Stimulated activated CD8-positive, alpha-beta memory T cell treated with anti-CD3 and anti-CD28 coated beads, Interleukin-4, amount 100 ng/mL, for 48 hours (primary cell): ENCODE measurements around the gene ZSCAN21.
A peak's percentile ranks its signal among the peaks of the same experiment; 100 is the strongest.
"Not testable (repeated sequence)": the region's sequence is repeated elsewhere in the genome, so short reads cannot be mapped to it uniquely, and the experiment has no call there.

ENCODE experiments used
- DNase-seq: peaks from one replicate; pipeline ENCODE4 v3.0.0-alpha.2; 2020

ZSCAN21 gene

DNA sequence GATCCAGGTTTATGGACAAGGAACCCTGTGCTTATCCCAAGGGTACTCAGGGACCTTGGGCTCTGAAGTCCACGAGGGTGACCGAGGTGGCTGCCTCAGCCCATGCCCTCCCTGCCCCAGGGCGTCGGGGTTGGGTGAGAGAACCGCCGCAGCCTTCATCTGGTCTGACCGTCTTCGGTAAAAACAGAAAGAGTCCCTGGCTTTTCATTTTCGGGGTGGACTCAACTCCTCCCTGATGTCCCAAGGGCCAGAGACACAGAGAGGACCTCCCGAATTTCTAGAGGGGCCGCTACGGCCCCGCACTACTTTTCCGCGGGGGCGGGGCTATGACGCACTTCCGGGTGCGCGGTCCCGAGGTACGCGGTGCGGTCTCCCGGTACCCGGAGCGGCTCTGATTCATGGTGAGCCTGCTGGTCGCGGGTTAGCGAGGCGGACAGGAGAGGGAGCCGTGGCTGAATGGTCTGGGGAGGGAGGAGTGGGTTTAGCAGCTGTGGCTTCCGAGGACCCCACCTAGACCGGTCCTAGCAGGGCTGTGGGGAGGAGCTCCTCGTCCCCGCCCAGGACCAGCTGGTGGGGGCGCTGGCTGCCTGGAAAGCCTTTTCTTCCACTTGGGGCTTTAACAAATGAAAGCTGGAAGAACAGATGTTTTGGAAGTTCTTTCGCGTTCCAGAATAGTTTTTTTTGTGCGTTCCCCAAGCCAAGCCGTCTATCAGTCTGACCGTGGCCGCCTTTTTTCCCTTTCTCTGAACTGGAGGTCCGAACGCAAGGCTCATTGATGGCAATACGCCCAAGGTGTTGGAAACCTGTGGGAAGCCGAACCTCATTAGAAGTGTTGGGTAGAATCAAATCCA lies at the start of gene ZSCAN21:
ZSCAN21 (plus strand) TSS at position 334 of the 851 bp plus-strand sequence. CDS start 7,233 bp downstream, outside the sequence.
- peak; percentile 91 for DNase-seq

DNA sequence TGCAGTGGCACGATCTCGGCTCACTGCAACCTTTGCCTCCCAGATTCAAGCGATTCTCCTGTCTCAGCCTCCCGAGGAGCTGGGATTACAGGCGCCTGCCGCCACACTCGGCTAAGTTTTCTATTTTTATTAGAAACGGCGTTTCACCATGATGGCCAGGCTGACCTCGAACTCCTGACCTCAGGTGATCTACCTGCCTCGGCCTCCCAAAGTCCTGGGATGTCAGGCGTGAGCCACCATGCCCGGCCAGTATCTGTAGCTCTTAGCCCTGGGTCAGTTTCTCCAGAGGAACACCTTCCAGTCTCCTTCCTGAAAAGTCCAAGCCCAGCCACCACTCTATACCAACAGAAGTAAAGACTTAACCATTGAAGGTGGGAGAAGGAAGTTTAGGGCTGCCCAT lies 49.3 kb upstream of the ZSCAN21 start:
- DNase-seq, result no peak

DNA sequence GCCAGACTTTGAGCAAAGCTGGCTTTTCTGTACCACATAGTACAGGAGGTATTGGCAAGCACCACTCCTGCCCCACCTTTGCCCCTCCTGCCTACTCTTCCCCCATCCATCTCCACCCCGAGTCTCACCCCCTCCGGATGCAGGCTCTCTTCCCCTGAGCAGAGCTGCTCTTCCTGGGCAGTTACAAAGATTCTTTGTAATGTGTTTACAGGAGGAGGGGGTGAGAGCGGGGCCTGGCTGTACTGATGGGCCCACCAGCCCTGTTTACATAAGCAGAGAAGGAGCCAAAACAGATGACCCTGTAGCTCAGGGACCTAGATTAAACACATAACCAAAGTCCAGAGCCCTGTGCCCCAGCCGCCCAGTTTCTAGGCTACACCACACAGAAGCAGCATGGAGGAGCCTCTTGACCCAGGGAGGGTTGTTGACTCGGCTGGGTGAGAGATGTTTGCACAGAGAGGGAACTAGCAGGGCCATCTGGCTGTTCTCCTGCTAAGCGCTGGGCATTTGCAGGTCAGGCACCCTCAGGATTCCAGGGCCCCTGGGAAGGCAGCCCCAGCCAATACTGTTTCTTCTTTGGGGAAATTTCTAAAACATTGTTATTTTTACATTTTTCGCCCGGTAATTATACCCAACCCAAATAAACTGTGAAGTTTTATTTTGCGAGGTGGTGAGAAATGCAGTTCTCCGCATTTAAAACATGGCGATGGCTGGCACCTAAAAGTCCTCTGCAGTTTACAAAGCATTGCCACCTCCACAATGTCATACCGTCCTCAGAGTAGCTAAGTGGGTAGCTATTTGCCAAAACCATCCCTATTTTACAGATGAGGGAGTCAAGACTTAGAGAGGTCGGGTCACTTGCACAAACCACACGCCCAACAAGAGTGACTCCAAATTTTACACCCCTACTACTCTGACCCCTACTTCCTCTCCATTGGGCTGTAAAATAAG lies 45.6 kb upstream of the ZSCAN21 start:
- DNase-seq, result no peak

DNA sequence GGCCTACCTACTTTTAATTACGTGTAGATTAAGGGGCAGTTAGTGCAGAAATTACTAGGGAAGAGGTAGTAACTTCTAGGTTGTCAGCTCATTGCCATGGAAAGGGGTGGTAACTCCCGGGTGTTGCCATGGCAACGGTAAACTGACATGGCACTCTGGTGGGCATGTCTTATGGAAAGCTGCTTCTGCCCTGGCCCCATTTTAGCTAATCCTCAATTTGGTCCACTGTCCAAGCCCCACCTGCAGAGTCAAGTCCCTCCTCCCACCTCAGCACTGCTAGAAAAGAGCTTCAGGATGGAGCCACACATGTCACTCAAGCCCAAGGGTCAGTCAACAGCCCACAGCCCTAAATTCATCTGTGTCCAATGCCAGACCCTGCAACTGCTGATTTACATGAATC lies 41.7 kb upstream of the ZSCAN21 start:
- no peak for DNase-seq

DNA sequence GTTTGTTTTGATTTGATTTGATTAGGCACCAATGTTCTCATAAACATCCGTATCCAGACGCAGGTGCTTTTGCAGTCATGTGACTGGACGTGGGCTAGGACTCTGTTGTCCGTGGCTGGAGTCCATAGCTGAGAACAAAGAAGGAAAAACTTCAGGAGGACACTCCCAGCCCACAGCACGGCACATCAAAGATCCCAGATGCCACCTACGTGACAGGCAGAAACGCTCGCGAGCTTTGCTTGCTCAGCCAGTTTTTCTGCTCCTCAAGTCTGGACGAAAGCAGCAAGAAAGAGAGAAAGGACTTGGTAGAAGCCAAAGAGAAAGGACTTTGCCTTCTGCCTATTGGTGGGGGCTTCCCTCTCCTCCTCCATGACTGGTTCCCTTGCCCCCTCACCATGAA lies 41.0 kb upstream of the ZSCAN21 start:
- no peak for DNase-seq

DNA sequence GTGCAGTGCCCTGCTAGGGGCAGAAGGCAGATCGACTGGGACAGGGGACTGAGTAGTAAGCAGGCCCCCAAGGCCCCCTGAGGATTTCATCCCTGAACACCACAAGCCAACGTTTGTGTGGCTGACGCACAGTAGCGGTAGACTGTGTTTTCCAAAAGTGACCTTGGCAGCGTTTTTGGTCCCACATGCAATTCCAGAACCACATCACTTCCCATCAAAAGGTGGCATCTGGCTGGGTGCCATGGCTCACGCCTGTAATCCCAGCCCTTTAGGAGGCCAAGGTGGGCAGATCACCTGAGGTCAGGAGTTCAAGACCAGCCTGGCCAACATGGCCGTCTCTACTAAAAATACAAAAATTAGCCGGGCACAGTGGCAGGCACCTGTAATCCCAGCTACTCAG lies 39.6 kb upstream of the ZSCAN21 start:
- DNase-seq, result not testable (repeated sequence)

DNA sequence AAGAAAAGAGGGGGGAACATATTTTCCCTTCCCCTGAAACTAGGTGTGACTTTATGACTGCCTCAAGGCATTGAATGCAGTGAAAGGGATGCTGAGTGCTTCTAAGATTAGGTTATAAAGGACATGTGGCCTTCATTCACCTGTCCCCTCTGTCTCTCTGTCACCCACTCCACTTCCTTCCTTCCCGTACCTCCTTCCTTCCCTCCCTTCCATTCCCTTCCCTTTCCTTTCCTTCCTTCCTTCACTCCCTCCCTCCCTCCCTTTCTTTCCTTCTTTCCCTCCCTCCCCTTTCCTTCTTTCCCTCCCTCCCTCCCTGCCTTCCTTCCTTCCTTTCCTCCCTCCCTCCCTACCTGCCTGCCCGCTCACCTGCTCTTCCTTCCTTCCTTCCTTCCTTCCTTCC lies 38.7 kb upstream of the ZSCAN21 start:
- no peak for DNase-seq

DNA sequence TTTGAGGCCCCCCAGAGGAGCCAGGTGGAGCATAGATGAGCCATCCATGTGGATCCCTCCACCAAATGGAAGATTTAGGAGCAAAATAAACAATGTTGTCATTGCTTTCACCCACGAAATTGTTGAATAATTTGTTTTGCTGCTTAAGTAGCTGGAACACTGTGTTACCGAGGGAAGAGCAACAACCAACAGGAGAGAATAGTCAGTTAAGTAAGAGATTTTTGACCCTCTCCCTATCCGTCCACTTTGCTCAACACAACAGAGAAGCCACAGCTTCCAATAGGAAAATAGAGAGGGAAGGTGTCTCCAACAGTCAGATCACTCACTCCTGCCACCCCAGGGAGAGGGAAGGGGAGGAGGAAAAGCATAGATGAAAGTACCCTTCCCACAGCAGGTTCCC lies 38.1 kb upstream of the ZSCAN21 start:
- DNase-seq, result no peak

DNA sequence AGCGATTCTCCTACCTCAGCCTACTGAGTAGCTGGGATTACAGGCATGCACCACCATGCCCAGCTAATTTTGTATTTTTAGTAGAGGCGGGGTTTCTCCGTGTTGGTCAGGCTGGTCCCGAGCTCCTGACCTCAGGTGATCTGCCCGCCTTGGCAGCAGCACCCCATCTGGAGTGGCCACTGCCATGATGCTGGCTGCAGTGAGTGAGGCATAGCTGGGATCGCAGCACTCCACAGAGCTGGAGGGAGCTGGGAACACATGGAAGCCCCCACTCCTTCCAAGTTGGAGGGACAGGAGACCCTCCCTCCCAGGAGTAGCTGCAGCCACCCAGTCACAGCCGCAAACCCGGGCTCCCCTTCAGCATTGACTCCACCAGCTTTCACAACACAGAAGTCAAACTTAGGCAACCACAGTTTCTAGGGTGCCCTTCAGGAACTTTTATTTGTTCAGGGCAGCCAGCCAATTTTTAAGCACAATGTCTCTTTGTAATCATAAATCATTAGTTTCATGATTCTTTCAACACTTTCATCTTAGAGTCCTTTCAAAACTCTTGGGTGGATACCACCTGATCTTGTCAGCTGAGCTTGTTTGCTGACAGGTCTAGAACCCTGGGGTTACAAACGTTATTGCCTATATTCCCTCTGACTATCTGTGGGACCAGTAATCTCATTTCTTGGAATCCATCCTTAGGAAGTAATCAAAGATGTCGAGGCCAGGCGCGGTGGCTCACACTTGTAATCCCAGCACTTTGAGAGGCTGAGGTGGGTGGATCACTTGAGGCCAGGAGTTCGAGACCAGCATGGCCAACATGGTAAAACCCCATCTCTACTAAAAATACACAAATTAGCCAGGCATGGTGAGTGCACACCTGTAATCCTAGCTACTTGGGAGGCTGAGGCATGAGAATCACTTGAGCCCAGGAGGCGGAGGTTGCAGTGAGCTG lies 36.9 kb upstream of the ZSCAN21 start:
- DNase-seq, result not testable (repeated sequence)

DNA sequence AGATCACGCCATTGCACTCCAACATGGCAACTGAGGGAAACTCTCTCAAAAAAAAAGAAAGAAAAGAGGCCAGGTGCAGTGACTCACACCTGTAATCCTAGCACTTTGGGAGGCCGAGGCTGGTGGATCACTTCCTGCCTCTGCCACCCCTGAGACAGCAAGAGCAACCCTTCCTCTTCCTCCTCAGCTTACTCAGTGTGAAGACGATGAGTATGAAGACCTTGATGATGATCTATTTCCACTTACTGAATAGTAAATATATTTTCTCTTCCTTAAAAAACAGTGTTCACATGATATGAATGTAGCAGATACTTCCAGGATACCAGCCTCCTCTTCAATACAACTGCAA lies 36.3 kb upstream of the ZSCAN21 start:
- peak; percentile 43 for DNase-seq

DNA sequence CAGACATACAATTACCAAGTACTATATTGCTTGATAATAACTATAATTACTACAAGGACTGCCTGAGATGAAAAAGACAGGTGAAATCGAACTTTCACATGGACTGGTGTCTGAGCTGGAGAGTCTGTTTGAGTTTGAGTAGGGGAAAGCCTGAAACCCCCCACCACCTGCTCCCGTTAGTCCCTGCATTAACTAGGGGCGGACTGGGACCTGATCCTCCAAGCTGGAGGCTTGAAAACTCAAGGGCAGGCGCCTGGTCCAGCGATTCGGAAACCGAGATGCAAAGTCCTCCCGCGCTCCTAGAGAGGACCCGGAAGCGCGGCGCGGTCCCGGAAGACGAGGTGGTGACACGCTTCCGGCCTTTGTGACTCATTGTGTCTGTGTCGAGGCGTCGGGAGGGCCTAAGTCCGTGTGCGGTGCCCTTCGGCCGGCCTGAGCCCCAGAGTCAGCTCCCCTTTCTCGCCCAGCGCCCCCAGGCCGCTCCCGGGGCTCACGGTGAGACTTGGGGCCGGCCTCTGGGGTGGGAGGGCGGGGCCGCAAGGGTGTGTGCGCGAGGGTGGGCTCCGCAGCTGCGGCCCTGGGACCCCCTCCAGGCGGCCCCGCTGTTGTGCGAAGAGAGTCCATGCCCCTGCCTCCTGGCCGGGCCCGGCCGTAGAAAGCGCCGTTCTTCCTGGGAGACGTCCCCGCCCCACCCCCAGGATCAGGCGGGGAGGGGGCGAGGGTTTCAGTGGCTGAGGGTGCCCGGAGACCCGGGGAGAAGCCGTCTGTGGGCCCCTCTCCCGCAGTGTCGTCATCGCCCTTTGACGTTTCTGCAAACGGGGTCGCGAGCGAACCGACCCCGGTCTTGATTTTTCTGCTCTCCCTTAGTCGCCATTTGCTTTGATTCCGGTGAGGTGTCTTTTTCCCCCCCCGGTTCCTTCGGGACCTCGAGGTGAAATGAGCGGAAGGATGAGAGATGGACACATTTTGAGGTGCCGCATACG lies 34.1 kb upstream of the ZSCAN21 start, which contains the start of gene ZKSCAN1:
ZKSCAN1 (plus strand) TSS at position 365 of the 983 bp plus-strand sequence. CDS start 7,911 bp downstream, outside the sequence.
- DNase-seq, result peak; percentile 87

DNA sequence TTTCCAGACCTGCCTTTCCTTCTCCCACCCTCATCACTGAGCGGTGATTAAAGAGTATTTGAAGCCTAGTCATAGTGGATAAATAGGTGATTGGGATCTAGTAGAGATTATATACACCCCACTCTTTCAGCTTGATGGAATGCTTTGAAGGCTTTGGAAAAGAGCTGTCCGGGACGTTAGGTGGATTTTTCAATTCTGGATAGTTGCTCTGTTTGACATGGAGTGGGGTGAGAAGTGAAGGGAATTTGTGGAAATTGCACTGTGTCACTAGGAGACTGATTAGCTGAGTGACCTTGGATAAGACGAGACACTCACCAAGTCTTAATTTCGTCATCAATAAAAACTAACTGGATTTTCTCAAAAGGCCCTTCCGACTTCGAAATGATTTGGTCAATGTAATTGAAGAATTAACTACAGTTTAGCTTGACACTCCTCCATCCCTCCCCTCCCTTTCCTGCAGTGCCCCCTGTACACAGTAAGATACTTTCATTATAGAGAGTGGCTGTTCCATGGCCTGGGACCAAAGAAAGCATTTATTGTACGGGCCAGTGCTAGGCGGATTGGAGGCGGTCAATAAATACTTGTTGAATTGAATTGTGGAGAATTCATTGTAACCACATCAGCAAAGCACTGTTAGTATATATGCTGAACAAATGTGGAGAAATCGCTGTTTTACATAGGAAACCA lies 33.2 kb upstream of the ZSCAN21 start:
- no peak for DNase-seq

DNA sequence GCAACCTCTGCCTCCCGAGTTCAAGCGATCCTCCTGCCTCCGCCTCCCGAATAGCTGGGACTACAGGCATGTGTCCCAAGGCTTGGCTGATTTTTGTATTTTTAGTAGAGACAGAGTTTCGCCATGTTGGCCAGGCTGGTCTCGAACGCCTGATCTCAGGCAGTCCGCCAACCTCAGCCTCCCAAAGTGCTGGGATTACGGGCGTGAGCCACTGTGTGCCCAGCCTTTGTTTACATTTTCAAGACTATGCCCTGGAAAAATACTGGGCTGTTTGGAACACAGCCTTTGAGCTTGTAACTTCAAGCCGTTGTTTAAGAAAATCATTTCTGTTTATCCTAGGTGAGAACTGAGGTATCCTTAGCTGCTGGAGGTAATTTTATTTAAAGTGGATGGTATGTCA lies 32.3 kb upstream of the ZSCAN21 start:
- DNase-seq, result no peak

DNA sequence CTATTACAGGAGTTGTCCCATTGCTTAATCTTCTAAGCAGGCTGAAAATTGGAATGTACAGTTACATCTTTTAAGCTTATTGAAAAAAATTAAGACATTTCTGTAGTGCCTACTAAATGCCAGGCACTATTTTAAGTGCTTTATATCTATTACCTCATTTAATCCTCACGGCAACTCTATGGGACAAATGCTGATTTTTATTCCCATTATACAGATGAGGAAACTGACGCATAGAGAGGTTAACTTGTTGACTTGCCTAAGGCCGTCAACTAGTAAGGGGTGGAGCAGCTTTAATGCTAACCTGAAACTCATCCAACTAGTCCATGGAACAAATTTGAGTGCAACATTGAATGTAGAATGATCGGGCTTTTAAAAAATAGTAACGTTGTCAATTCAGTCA lies 31.7 kb upstream of the ZSCAN21 start:
- no peak for DNase-seq

DNA sequence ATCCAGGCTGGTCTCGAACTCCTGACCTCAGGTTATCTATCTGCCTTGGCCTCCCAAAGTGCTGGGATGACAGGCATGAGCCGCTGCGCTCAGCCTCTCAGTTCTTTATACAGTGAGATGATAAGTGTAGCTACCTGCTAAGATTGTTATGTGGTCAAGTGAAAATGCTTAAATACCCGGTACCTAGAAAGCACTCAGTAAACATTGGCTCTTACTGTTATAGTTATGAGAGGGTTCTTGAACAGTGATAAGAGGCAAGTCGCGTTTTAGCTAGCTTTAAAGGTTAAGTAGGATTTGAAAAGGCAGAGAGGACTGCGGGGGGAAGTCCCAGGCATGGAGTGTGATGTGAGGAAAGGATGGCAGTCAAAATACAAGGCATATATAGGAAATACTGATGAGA lies 29.7 kb upstream of the ZSCAN21 start:
- DNase-seq, result no peak

DNA sequence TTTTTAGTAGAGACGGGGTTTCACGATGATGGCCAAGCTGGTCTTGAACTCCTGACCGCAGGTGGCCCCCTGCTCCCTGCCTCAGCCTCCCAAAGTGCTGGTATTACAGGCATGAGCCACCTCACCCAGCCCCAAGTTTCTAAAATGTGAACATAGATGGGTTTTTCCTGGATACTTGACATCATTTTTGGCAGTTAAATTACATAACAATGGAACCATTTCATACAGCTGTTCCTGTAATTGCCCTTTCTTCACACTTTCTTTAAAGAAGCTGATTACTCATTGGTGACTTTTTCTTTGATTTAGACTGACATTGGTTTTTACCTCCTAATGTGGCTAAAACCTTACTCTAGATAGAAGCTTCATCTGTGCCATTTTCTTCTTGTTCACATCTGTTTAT lies 28.3 kb upstream of the ZSCAN21 start:
- DNase-seq, result no peak

DNA sequence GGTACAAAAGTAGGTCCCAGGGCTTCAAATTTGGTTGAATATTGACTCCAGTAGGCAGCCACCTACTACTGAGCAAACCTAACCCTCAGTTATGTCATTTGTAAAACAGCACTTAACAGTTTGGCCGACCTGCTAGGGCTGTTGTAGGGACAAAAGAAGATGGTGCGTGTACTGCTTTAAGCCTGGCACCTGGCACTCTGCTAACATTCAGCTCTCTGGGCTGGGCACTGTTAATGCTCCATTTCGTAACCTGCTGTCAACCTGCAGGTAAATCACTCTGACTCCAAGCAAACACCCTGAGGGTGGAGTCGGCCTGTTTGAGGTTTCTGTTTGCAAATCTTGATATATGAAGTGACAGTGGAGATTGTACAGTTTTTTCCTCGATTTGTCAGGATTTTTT lies 27.0 kb upstream of the ZSCAN21 start:
- DNase-seq, result no peak

DNA sequence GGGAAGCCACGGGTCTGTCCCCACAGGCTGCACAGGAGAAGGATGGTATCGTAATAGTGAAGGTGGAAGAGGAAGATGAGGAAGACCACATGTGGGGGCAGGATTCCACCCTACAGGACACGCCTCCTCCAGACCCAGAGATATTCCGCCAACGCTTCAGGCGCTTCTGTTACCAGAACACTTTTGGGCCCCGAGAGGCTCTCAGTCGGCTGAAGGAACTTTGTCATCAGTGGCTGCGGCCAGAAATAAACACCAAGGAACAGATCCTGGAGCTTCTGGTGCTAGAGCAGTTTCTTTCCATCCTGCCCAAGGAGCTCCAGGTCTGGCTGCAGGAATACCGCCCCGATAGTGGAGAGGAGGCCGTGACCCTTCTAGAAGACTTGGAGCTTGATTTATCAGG lies 26.0 kb upstream of the ZSCAN21 start:
- no peak for DNase-seq

DNA sequence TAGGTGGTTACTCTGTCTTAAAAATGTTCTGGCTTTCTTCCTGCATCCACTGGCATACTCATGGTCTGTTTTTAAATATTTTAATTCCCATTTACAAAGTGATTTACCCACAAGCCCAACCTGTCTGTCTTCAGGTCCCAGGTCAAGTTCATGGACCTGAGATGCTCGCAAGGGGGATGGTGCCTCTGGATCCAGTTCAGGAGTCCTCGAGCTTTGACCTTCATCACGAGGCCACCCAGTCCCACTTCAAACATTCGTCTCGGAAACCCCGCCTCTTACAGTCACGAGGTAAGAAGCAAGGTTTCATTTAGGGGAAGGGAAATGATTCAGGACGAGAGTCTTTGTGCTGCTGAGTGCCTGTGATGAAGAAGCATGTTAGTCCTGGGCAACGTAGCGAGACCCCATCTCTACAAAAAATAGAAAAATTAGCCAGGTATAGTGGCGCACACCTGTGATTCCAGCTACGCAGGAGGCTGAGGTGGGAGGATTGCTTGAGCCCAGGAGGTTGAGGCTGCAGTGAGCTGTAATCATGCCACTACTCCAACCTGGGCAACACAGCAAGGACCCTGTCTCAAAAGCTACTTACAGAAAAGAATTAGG lies 25.5 kb upstream of the ZSCAN21 start:
- no peak for DNase-seq

DNA sequence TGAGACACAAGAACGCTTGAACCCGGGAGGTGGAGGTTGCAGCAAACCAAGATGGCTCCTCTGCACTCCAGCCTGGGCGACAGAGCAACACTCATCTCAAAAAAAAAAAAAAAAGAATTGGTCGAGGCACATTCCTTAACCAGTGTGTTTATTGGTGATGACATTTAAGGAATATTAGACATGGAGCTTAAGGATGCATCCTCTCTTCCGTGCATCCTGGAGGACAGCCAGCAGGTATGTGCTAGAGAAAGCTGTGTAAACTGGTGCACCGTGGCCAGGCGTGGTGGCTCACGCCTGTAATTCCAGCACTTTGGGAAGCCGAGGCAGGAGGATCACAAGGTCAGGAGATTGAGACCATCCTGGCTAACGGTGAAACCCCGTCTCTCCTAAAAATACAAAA lies 22.4 kb upstream of the ZSCAN21 start:
- no peak for DNase-seq
